HK-2 (cell line): ENCODE results near the gene DCC.
"Not testable (repeated sequence)": the region's sequence is repeated elsewhere in the genome, so short reads cannot be mapped to it uniquely, and the experiment has no call there.

Experiments used
- DNase-seq: peaks from one replicate; pipeline ENCODE4 v3.0.0-alpha.2; 2018; ENCODE audit not compliant: unreplicated experiment

The DCC gene

GRCh38 chr18:53496028-53496427 lies 1156.0 kb downstream of the DCC start:
- DNase-seq: no peak

GRCh38 chr18:53503914-53504441 lies 1164.0 kb downstream of the DCC start:
- no peak for DNase-seq

GRCh38 chr18:53508529-53508928 lies 1168.5 kb downstream of the DCC start:
- no peak for DNase-seq

GRCh38 chr18:53509886-53510285 lies 1169.9 kb downstream of the DCC start:
- DNase-seq: no peak

GRCh38 chr18:53511725-53512124 lies 1171.7 kb downstream of the DCC start:
- not testable (repeated sequence) for DNase-seq

GRCh38 chr18:53521068-53521467 lies 1181.1 kb downstream of the DCC start:
- no peak for DNase-seq

- DNase-seq: no peak
Measured at GRCh38 chr18:53526101-53526870, 1186.3 kb downstream of the DCC start.

- no peak for DNase-seq
Measured at GRCh38 chr18:53527365-53527764, 1187.4 kb downstream of the DCC start.

- no peak for DNase-seq
Measured at GRCh38 chr18:53531187-53531586, 1191.2 kb downstream of the DCC start.

GRCh38 chr18:53531896-53532295 lies 1191.9 kb downstream of the DCC start:
- no peak for DNase-seq

GRCh38 chr18:53534203-53534602 lies 1194.2 kb downstream of the DCC start:
- no peak for DNase-seq

- DNase-seq: no peak
Measured at GRCh38 chr18:53534695-53535094, 1194.7 kb downstream of the DCC start.

- DNase-seq: no peak
Measured at GRCh38 chr18:53536908-53537307, 1196.9 kb downstream of the DCC start.

GRCh38 chr18:53541924-53542323 lies 1201.9 kb downstream of the DCC start:
- no peak for DNase-seq

- DNase-seq: no peak
Measured at GRCh38 chr18:53543711-53544110, 1203.7 kb downstream of the DCC start.

GRCh38 chr18:53544917-53545316 lies 1204.9 kb downstream of the DCC start:
- no peak for DNase-seq

- DNase-seq: no peak
Measured at GRCh38 chr18:53551868-53552426, 1212.0 kb downstream of the DCC start.

- no peak for DNase-seq
Measured at GRCh38 chr18:53553030-53553429, 1213.0 kb downstream of the DCC start.

- no peak for DNase-seq
Measured at GRCh38 chr18:53556450-53556849, 1216.5 kb downstream of the DCC start.

- DNase-seq: no peak
Measured at GRCh38 chr18:53560546-53560945, 1220.5 kb downstream of the DCC start.

- no peak for DNase-seq
Measured at GRCh38 chr18:53566626-53567025, 1226.6 kb downstream of the DCC start.

- DNase-seq: no peak
Measured at GRCh38 chr18:53567929-53568574, 1228.1 kb downstream of the DCC start.
